ENCODE results near the gene P4HB.
"Not testable (repeated sequence)": the region's sequence is repeated elsewhere in the genome, so short reads cannot be mapped to it uniquely, and the experiment has no call there.

The P4HB gene

GRCh38 chr17:81843713-81844326, 16.5 kb downstream of the P4HB start:
- no peak overlapping the region for H3K4me3 ChIP-seq (ENCODE audit: low read depth, low read length)
- no peak for DNase-seq (ENCODE audit: low read depth)
- TF ChIP-seq, protein P1, sequence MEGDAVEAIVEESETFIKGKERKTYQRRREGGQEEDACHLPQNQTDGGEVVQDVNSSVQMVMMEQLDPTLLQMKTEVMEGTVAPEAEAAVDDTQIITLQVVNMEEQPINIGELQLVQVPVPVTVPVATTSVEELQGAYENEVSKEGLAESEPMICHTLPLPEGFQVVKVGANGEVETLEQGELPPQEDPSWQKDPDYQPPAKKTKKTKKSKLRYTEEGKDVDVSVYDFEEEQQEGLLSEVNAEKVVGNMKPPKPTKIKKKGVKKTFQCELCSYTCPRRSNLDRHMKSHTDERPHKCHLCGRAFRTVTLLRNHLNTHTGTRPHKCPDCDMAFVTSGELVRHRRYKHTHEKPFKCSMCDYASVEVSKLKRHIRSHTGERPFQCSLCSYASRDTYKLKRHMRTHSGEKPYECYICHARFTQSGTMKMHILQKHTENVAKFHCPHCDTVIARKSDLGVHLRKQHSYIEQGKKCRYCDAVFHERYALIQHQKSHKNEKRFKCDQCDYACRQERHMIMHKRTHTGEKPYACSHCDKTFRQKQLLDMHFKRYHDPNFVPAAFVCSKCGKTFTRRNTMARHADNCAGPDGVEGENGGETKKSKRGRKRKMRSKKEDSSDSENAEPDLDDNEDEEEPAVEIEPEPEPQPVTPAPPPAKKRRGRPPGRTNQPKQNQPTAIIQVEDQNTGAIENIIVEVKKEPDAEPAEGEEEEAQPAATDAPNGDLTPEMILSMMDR (IDR thresholded peaks at IDR 0.05; ENCODE audit: low read depth, low read length, missing control alignments), result no peak

GRCh38 chr17:81842725-81843504, 17.4 kb downstream of the P4HB start:
- DNase-seq (ENCODE audit: low read depth), result no peak
- H3K4me3 ChIP-seq (ENCODE audit: low read depth, low read length), result no peak overlapping the region
- TF ChIP-seq, protein P1 (IDR thresholded peaks at IDR 0.05; ENCODE audit: low read depth, low read length, missing control alignments), result no peak

GRCh38 chr17:81842378-81842724, 18.0 kb downstream of the P4HB start:
- no peak overlapping the region for H3K4me3 ChIP-seq (ENCODE audit: low read depth, low read length)
- no peak for DNase-seq (ENCODE audit: low read depth)
- TF ChIP-seq, protein P1 (IDR thresholded peaks at IDR 0.05; ENCODE audit: low read depth, low read length, missing control alignments), result no peak

GRCh38 chr17:81841866-81842265, 18.5 kb downstream of the P4HB start:
- TF ChIP-seq, protein P1 (IDR thresholded peaks at IDR 0.05; ENCODE audit: low read depth, low read length, missing control alignments), result no peak
- no peak for DNase-seq (ENCODE audit: low read depth)

GRCh38 chr17:81840826-81841778, 19.2 kb downstream of the P4HB start:
- DNase-seq (ENCODE audit: low read depth), result no peak
- TF ChIP-seq, protein P1 (IDR thresholded peaks at IDR 0.05; ENCODE audit: low read depth, low read length, missing control alignments), result no peak
- no peak overlapping the region for H3K4me3 ChIP-seq (ENCODE audit: low read depth, low read length)

More at GRCh38 chr17:81841866-81842265, 18.5 kb downstream of the P4HB start:
- no peak overlapping the region for H3K4me3 ChIP-seq (ENCODE audit: low read depth, low read length)

- DNase-seq (ENCODE audit: low read depth); H3K4me3 ChIP-seq (ENCODE audit: low read depth, low read length): not testable (repeated sequence)
Measured at GRCh38 chr17:81840059-81840458, 20.3 kb downstream of the P4HB start.

- TF ChIP-seq, protein P1 (IDR thresholded peaks at IDR 0.05; ENCODE audit: low read depth, low read length, missing control alignments), result no peak
- H3K4me3 ChIP-seq (ENCODE audit: low read depth, low read length), result no peak overlapping the region
- DNase-seq (ENCODE audit: low read depth), result no peak
Measured at GRCh38 chr17:81839301-81839700, 21.0 kb downstream of the P4HB start.

Data from GM12864 (cell line).